GM23338 (cell line): ENCODE measurements around the gene TBC1D10B. TPM values are rescaled to one million over a fixed set of nuclear protein-coding genes. Genes with fewer than 3 reads are reported as not detected.

ENCODE experiments used
- ATAC-seq: fragments of 200-7000 bp; cut with Tn5 transposase; 3 replicates; pipeline ENCODE4 v1.9.1; 2020
- DNase-seq: peaks from one replicate; pipeline ENCODE4 v3.0.0-alpha.2; 2015; ENCODE audit warnings: low spot score
- H2AFZ ChIP-seq: fragments of 200-600 bp; sonication (generic); 2 replicates; pipeline ENCODE4 v1.8.0; 2016; ENCODE audit warnings: antibody characterized with exemption, mild to moderate bottlenecking, moderate library complexity
- H3F3A ChIP-seq: fragments of 200-600 bp; sonication (generic); replicated peaks from 2 replicates; pipeline ENCODE4 v1.8.0; 2017; ENCODE audit warnings: antibody characterized with exemption, mixed run types, low read depth
- H3K27ac ChIP-seq: fragments of 200-600 bp; sonication (generic); 2 replicates; pipeline ENCODE4 v1.6.1; 2016; ENCODE audit warnings: low read depth
- H3K27me3 ChIP-seq: fragments of 200-600 bp; sonication (generic); 2 replicates; pipeline ENCODE4 v1.8.0; 2016; ENCODE audit warnings: mild to moderate bottlenecking, mixed run types, moderate library complexity; ENCODE audit not compliant: insufficient read depth
- H3K36me3 ChIP-seq: fragments of 200-600 bp; sonication (generic); 2 replicates; pipeline ENCODE4 v1.8.0; 2016; ENCODE audit warnings: mild to moderate bottlenecking; ENCODE audit not compliant: insufficient read depth
- H3K4me1 ChIP-seq: fragments of 200-600 bp; sonication (generic); 2 replicates; pipeline ENCODE4 v1.8.0; 2016; ENCODE audit warnings: mild to moderate bottlenecking, moderate library complexity; ENCODE audit not compliant: insufficient read depth
- H3K4me2 ChIP-seq: fragments of 200-600 bp; sonication (generic); 2 replicates; pipeline ENCODE4 v1.7.1; 2017; ENCODE audit warnings: mixed run types
- H3K4me3 ChIP-seq: fragments of 200-600 bp; sonication (generic); 2 replicates; pipeline ENCODE4 v1.6.1; 2016; ENCODE audit warnings: mixed run types
- H3K79me2 ChIP-seq: fragments of 200-600 bp; sonication (generic); replicated peaks from 2 replicates; pipeline ENCODE4 v1.8.0; 2017; ENCODE audit warnings: mild to moderate bottlenecking; ENCODE audit not compliant: insufficient read depth
- H3K9me2 ChIP-seq: fragments of 200-600 bp; sonication (generic); 2 replicates; pipeline ENCODE4 v1.8.0; 2017; ENCODE audit not compliant: insufficient read depth
- H4K20me1 ChIP-seq: fragments of 200-600 bp; sonication (generic); replicated peaks from 2 replicates; pipeline ENCODE4 v1.8.0; 2017; ENCODE audit warnings: mild to moderate bottlenecking; ENCODE audit not compliant: insufficient read depth
- H3K27ac Mint-ChIP-seq: 2 replicates; pipeline ENCODE4 v1.8.0; 2020; ENCODE audit warnings: inconsistent platforms, mild to moderate bottlenecking, moderate library complexity, mixed read lengths
- H3K27me3 Mint-ChIP-seq: 3 replicates; pipeline ENCODE4 v1.8.0; 2022; ENCODE audit warnings: low read depth, mild to moderate bottlenecking, moderate library complexity, mixed read lengths, inconsistent platforms; ENCODE audit not compliant: insufficient read depth, poor library complexity
- H3K36me3 Mint-ChIP-seq: 3 replicates; pipeline ENCODE4 v1.8.0; 2021; ENCODE audit warnings: low read depth, mild to moderate bottlenecking, inconsistent platforms, moderate library complexity, mixed read lengths
- H3K4me1 Mint-ChIP-seq: 3 replicates; pipeline ENCODE4 v1.8.0; 2020; ENCODE audit warnings: mild to moderate bottlenecking, inconsistent platforms, mixed read lengths
- H3K4me3 Mint-ChIP-seq: 3 replicates; pipeline ENCODE4 v1.8.0; 2021; ENCODE audit warnings: moderate library complexity, mild to moderate bottlenecking, inconsistent platforms, mixed read lengths
- H3K9me3 Mint-ChIP-seq: 3 replicates; pipeline ENCODE4 v1.8.0; 2020; ENCODE audit warnings: moderate library complexity, mild to moderate bottlenecking, inconsistent platforms, mixed read lengths
- CREB1 ChIP-seq: fragments of 250-450 bp; sonication (Bioruptor Pico); IDR thresholded peaks from 2 replicates; pipeline ENCODE4 v1.5.0; 2020; ENCODE audit warnings: low read depth, mild to moderate bottlenecking, moderate library complexity
- CTCF ChIP-seq, 2 experiments: fragments of 200-600 bp in 1 of 2; sonication (generic) in 1 of 2; conservative IDR thresholded peaks; 2 replicates each; pipeline versions ENCODE4 v1.5.1 to v1.6.1; 2016 to 2017; ENCODE audit warnings: antibody characterized with exemption in 2 of 2, low read depth in 2 of 2, mild to moderate bottlenecking in 2 of 2, moderate library complexity in 1 of 2
- ETS1 ChIP-seq: IDR thresholded peaks from 2 replicates; pipeline ENCODE4 v1.6.1; 2016; ENCODE audit warnings: antibody characterized with exemption
- EZH2 ChIP-seq: fragments of 200-600 bp; sonication (generic); IDR thresholded peaks from one replicate; pipeline ENCODE4 v1.8.0; 2017; ENCODE audit warnings: antibody characterized with exemption, mild to moderate bottlenecking, low read depth; ENCODE audit not compliant: unreplicated experiment
- EZH2phosphoT487 ChIP-seq: fragments of 200-600 bp; sonication (generic); IDR thresholded peaks from one replicate; pipeline ENCODE4 v1.8.1; 2018; ENCODE audit warnings: antibody characterized with exemption; ENCODE audit not compliant: unreplicated experiment
- JUNB ChIP-seq: IDR thresholded peaks from one replicate; pipeline ENCODE4 v1.6.1; 2016; ENCODE audit warnings: antibody characterized with exemption; ENCODE audit not compliant: unreplicated experiment
- NANOG ChIP-seq: IDR thresholded peaks from 2 replicates; pipeline ENCODE4 v1.6.1; 2016; ENCODE audit warnings: antibody characterized with exemption, borderline replicate concordance
- POLR2AphosphoS5 ChIP-seq: IDR thresholded peaks from 2 replicates; pipeline ENCODE4 v1.6.1; 2016; ENCODE audit warnings: antibody characterized with exemption, low read depth
- REST ChIP-seq: IDR thresholded peaks from one replicate; pipeline ENCODE4 v1.6.1; 2018; ENCODE audit warnings: antibody characterized with exemption; ENCODE audit not compliant: unreplicated experiment
- STAT1 ChIP-seq: IDR thresholded peaks from one replicate; pipeline ENCODE4 v1.6.1; 2016; ENCODE audit warnings: antibody characterized with exemption; ENCODE audit not compliant: unreplicated experiment
- ZNF114 ChIP-seq: fragments of 250-450 bp; sonication (Bioruptor Pico); IDR thresholded peaks from 2 replicates; pipeline ENCODE4 v1.5.0; 2020; ENCODE audit warnings: mild to moderate bottlenecking, moderate library complexity
- ZNF331 ChIP-seq: fragments of 250-450 bp; sonication (Bioruptor Pico); IDR thresholded peaks from 2 replicates; pipeline ENCODE4 v1.5.0; 2020; ENCODE audit warnings: low read depth, mild to moderate bottlenecking, moderate library complexity
- ZNF462 ChIP-seq: fragments of 250-450 bp; sonication (Bioruptor Pico); IDR thresholded peaks from 2 replicates; pipeline ENCODE4 v1.5.0; 2020; ENCODE audit warnings: mild to moderate bottlenecking, moderate library complexity
- polyA plus RNA-seq: library from polyadenylated mRNA; unstranded; fragments of >200 nt; fragmentation: Nextera tagmentation; extraction: Ambion mirVana; gene quantifications from 2 replicates; pipeline ENCODE4 v1.2.1, GENCODE V29; 2016
- total RNA-seq: library from RNA; depleted of rRNA; stranded (reverse); fragments of >200 nt; shearing (Covaris generic); gene quantifications from 2 replicates; pipeline ENCODE4 v1.2.3, GENCODE V29; 2014

The TBC1D10B gene
- total and polyA plus RNA-seq, 2 experiments from 2014 or later: 13.3 to 30.8 TPM

GRCh38 chr16:30382111-30382881 lies 12.0 kb upstream of the TBC1D10B start, which contains the start of gene SEPTIN1:
Gene SEPTIN1 (minus strand): TSS chr16:30382561. CDS start chr16:30382542, 19 bp downstream.
- H3K9me3 Mint-ChIP-seq: no peaks in the 10 kb centered on the region; the same call in none of the 3 replicates

More at GRCh38 chr16:30382111-30382881, 12.0 kb upstream of the TBC1D10B start, which contains the start of gene SEPTIN1:
- H4K20me1 ChIP-seq: no peaks in the 10 kb centered on the region
- Mint-ChIP-seq H3K36me3 (peaks cover 3% of the 10 kb centered on the region; the same call in 2 of the 3 replicates), H3K4me1 (peaks cover 12% of the 10 kb centered on the region), H3K27me3 (peaks cover 17% of the 10 kb centered on the region), H3K27ac (peak within 1 kb of the TSS; percentile 62; the same call in 1 of the 2 replicates), H3K4me3 (no peak within 1 kb of the TSS)
- H3K79me2 ChIP-seq: 0 out of 2 replicates have a peak, but pooled peaks cover 4% of the 10 kb centered on the region
- DNase-seq (no peak), ATAC-seq (no peak)
- no peak within 1 kb of the TSS; the same call in 1 of the 2 replicates for H3K27ac ChIP-seq
- H3K4me1 ChIP-seq: peaks cover 1% of the 10 kb centered on the region
- H2AFZ ChIP-seq: no peak within 1 kb of the TSS
- no peaks in the 10 kb centered on the region for H3K36me3 ChIP-seq
- TF ChIP-seq ZNF462 (CRISPR knock-in tag) (no peak), ZNF331 (CRISPR knock-in tag) (no peak), EZH2phosphoT487 (no peak), ZNF114 (CRISPR knock-in tag) (no peak), EZH2 (no peak), ETS1 (no peak), POLR2AphosphoS5 (no peak), CREB1 (CRISPR knock-in tag) (no peak), CTCF (conservative IDR thresholded peaks at IDR 0.05; ENCODE audit: low read depth in 2 of 2) (no peak), STAT1 (no peak), NANOG (no peak), REST (no peak), JUNB (no peak)
- no peak within 1 kb of the TSS for H3K4me3 ChIP-seq
- H3F3A ChIP-seq: peaks cover 15% of the 10 kb centered on the region
- no peaks in the 10 kb centered on the region for H3K27me3 ChIP-seq
- no peak within 1 kb of the TSS for H3K4me2 ChIP-seq
- no peaks in the 10 kb centered on the region for H3K9me2 ChIP-seq
